Uterus (tissue), 2 donors: ENCODE results near the gene XXYLT1.

Experiments used
- CTCF ChIP-seq, 4 experiments: fragments of 200-600 bp in 2 of 4; fragments of 450-650 bp in 2 of 4; sonication (generic) in 2 of 4; IDR thresholded peaks; one replicate each; pipeline ENCODE4 v1.5.1; 2016 to 2019; ENCODE audit warnings: antibody characterized with exemption in 4 of 4, mild to moderate bottlenecking in 2 of 4, moderate library complexity in 1 of 4
- POLR2A ChIP-seq, 2 donors: fragments of 450-650 bp; IDR thresholded peaks; one replicate each; pipeline ENCODE4 v1.6.1; 2016; ENCODE audit warnings: antibody characterized with exemption in 2 of 2, mild to moderate bottlenecking in 1 of 2, moderate library complexity in 1 of 2

DNA sequence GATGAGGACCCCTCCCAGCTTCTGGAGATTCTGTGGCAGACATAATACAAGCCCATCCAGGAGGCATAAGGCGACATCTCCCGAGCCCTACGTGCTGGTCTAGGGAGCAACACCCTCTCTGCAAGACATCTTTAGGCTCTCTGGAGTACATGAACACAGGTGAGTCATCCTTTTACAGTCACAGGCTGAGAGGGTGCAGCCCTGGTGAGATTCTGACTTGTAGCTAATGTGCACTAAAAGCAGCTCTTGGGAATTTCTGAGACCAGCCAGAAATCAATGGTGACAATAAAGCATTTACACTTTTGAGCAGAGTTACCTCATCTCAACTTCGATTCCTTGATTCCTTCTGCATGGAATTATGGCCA lies 131.1 kb downstream of the XXYLT1 start:
- TF ChIP-seq CTCF (IDR thresholded peaks at IDR 0.05) (no peak), POLR2A (IDR thresholded peaks at IDR 0.05) (no peak)
